Thyroid gland (tissue), 4 donors: Measurements from ENCODE around the gene TMBIM6. TPM values are rescaled to one million over a fixed set of nuclear protein-coding genes. Genes with fewer than 3 reads are reported as not detected.
A peak's percentile ranks its signal among the peaks of the same experiment; 100 is the strongest.

ENCODE experiments used
- DNase-seq, 2 donors: peaks; one replicate each; pipeline ENCODE4 v3.0.0-alpha.2; 2019
- H3K27ac ChIP-seq, 3 donors: fragments of 200-600 bp; sonication (generic); 1 replicate in 2 of 3; 2 replicates in 1 of 3; pipeline ENCODE4 v1.5.1; 2016 to 2019; ENCODE audit warnings: mild to moderate bottlenecking in 1 of 3, moderate library complexity in 1 of 3
- H3K27me3 ChIP-seq: fragments of 200-600 bp; sonication (generic); one replicate; pipeline ENCODE4 v1.5.1; 2019
- H3K36me3 ChIP-seq, 2 donors: fragments of 200-600 bp; sonication (generic); one replicate each; pipeline ENCODE4 v1.5.1; 2016 to 2019
- H3K4me1 ChIP-seq, 2 donors: fragments of 200-600 bp; sonication (generic); one replicate each; pipeline ENCODE4 v1.5.1; 2017 to 2019
- H3K4me3 ChIP-seq, 3 donors: fragments of 200-600 bp; sonication (generic); replicated peaks in 1 of 3; 1 replicate in 2 of 3; 2 replicates in 1 of 3; pipeline ENCODE4 v1.5.1; 2016; ENCODE audit warnings: mild to moderate bottlenecking in 1 of 3
- H3K9me3 ChIP-seq: fragments of 200-600 bp; sonication (generic); one replicate; pipeline ENCODE4 v1.5.1; 2017
- CTCF ChIP-seq, 6 experiments: fragments of 200-600 bp in 3 of 6; fragments of 450-650 bp in 3 of 6; sonication (generic) in 3 of 6; IDR thresholded peaks; one replicate each; pipeline ENCODE4 v1.5.1; 2016 to 2019; ENCODE audit warnings: antibody characterized with exemption in 6 of 6, mild to moderate bottlenecking in 2 of 6, inconsistent platforms in 1 of 6, moderate library complexity in 1 of 6
- POLR2A ChIP-seq, 2 donors: fragments of 450-650 bp; IDR thresholded peaks; one replicate each; pipeline ENCODE4 v1.6.1; 2017; ENCODE audit warnings: antibody characterized with exemption in 2 of 2, mild to moderate bottlenecking in 2 of 2, moderate library complexity in 1 of 2
- WGBS, 2 donors: methylation state at CpG; one replicate each; pipeline ENCODE4 v1.1.5; 2017; 5-methylcytosine and 5-hydroxymethylcytosine counted together
- intact Hi-C: fragments of 100-400 bp; cut with DNase I; formaldehyde crosslinking; loops from one replicate; pipeline ENCODE4 v1.15.1; 2023
- total RNA-seq, 4 donors: library from RNA; depleted of rRNA; stranded (reverse); fragments of >200 nt; gene quantifications; one replicate each; pipeline ENCODE4 v1.2.3, GENCODE V29; 2016

Gene TMBIM6
- total RNA-seq, 4 donors from 2014 or later = 745 to 1,019 (median 804) TPM

- intact Hi-C loops = no loop called here
- Histone ChIP-seq H3K27ac (peak overlapping the region; percentile 12 to 97 (median 84)), H3K4me3 (peak overlapping the region in 1 of 3 donors; percentile 90), H3K27me3 (no peaks in the 10 kb centered on the region), H3K4me1 (peaks cover 27 to 52% of the 10 kb centered on the region in 2 donors), H3K36me3 (no peaks in the 10 kb centered on the region), H3K9me3 (no peaks in the 10 kb centered on the region)
- WGBS, 2 donors = 32 to 41% methylated on average over 7 to 10 of the region's 10 CpGs
- TF ChIP-seq CTCF (IDR thresholded peaks at IDR 0.05) = no peak
- TF ChIP-seq POLR2A (IDR thresholded peaks at IDR 0.05) = no peak
- peak; percentile 11 to 17 for DNase-seq
Observed at GRCh38 chr12:49705479-49706134, 35.8 kb upstream of the TMBIM6 start.

- Histone ChIP-seq H3K4me3 (peak overlapping the region; percentile 16 to 90 (median 61)), H3K27me3 (no peaks in the 10 kb centered on the region), H3K4me1 (peaks cover 25 to 48% of the 10 kb centered on the region in 2 donors), H3K9me3 (no peaks in the 10 kb centered on the region), H3K27ac (peak overlapping the region; percentile 84 to 97 (median 87)), H3K36me3 (no peaks in the 10 kb centered on the region)
- no peak for TF ChIP-seq POLR2A (IDR thresholded peaks at IDR 0.05)
- TF ChIP-seq CTCF (IDR thresholded peaks at IDR 0.05) = no peak
- 0 to 2% methylated on average over 22 to 26 of the region's 43 CpGs for WGBS, 2 donors
- peak; percentile 37 to 44 for DNase-seq
- intact Hi-C loops = no loop called here
Observed at GRCh38 chr12:49706351-49707127, 34.8 kb upstream of the TMBIM6 start.

GRCh38 chr12:49707128-49707811 is 34.1 kb upstream of the TMBIM6 start, which contains the start of gene FMNL3:
Gene FMNL3, minus strand, starts transcription at chr12:49707405. Its CDS starts 225 bp downstream, at chr12:49707180.
- Histone ChIP-seq H3K27me3 (no peaks in the 10 kb centered on the region), H3K27ac (peak within 1 kb of the TSS; percentile 84 to 97 (median 87)), H3K4me1 (peaks cover 18 to 40% of the 10 kb centered on the region in 2 donors), H3K4me3 (peak within 1 kb of the TSS; percentile 16 to 90 (median 61)), H3K36me3 (no peaks in the 10 kb centered on the region), H3K9me3 (no peaks in the 10 kb centered on the region)
- 1 to 3% methylated on average over 12 to 24 of the region's 93 CpGs for WGBS, 2 donors
- intact Hi-C loops = no loop called here
- peak; percentile 98 for DNase-seq
- TF ChIP-seq POLR2A (IDR thresholded peaks at IDR 0.05) (peak; percentile 25 to 72), CTCF (IDR thresholded peaks at IDR 0.05) (peak; percentile 87 to 100 (median 96))

GRCh38 chr12:49707812-49708147 is 33.6 kb upstream of the TMBIM6 start:
- H3K27ac ChIP-seq = no peak overlapping the region
- H3K4me3 ChIP-seq = no peak overlapping the region
- WGBS, 2 donors = 49% methylated on average over 11 of the region's 11 CpGs
- intact Hi-C loops = loop anchor here (2.0 kb wide), 1 partner anchor 63 kb away; no protein-coding TSS in a partner anchor
- no peaks in the 10 kb centered on the region for H3K36me3 ChIP-seq
- peaks cover 14 to 35% of the 10 kb centered on the region in 2 donors for H3K4me1 ChIP-seq
- no peaks in the 10 kb centered on the region for H3K27me3 ChIP-seq
- TF ChIP-seq CTCF (IDR thresholded peaks at IDR 0.05) (peak in 1 of 6 experiments; percentile 32), POLR2A (IDR thresholded peaks at IDR 0.05) (no peak)
- no peaks in the 10 kb centered on the region for H3K9me3 ChIP-seq
- DNase-seq = no peak
